NT2/D1 (cell line): Measurements from ENCODE around the gene PCNX4.

Experiments
- DNase-seq: peaks from one replicate; pipeline ENCODE4 v3.0.0-alpha.2; 2011; ENCODE audit warnings: low read depth, low spot score
- H3K27me3 ChIP-seq: 2 replicates; pipeline ENCODE4 v1.6.0; 2011; ENCODE audit warnings: mild to moderate bottlenecking; ENCODE audit not compliant: insufficient read length, insufficient read depth
- H3K36me3 ChIP-seq: 2 replicates; pipeline ENCODE4 v1.6.1; 2011; ENCODE audit warnings: mild to moderate bottlenecking, low read length, mixed read lengths; ENCODE audit not compliant: insufficient read depth, insufficient read length
- H3K4me1 ChIP-seq: 2 replicates; pipeline ENCODE4 v1.5.1; 2011; ENCODE audit not compliant: insufficient read depth, insufficient read length
- H3K4me3 ChIP-seq: 2 replicates; pipeline ENCODE4 v1.5.1; 2011; ENCODE audit warnings: low read depth; ENCODE audit not compliant: insufficient read length
- H3K9ac ChIP-seq: 2 replicates; pipeline ENCODE4 v1.6.0; 2011; ENCODE audit warnings: low read depth; ENCODE audit not compliant: insufficient read length
- H3K9me3 ChIP-seq: 2 replicates; pipeline ENCODE4 v1.5.1; 2011; ENCODE audit warnings: mild to moderate bottlenecking, low read length; ENCODE audit not compliant: insufficient read depth
- SUZ12 ChIP-seq: IDR thresholded peaks from 2 replicates; pipeline ENCODE4 v1.6.1; 2011; ENCODE audit not compliant: insufficient read length, insufficient read depth; ENCODE audit errors: extremely low read depth
- YY1 ChIP-seq: IDR thresholded peaks from 2 replicates; pipeline ENCODE4 v1.6.1; 2011; ENCODE audit not compliant: insufficient read length, insufficient read depth
- ZNF274 ChIP-seq: IDR thresholded peaks from 2 replicates; pipeline ENCODE4 v1.6.1; 2011; ENCODE audit warnings: mild to moderate bottlenecking, low read depth, low read length

Gene PCNX4

GRCh38 chr14:60079723-60080122, 12.0 kb upstream of the PCNX4 start:
- TF ChIP-seq YY1 (no peak), ZNF274 (no peak), SUZ12 (no peak)
- no peak overlapping the region for H3K4me3 ChIP-seq
- no peaks in the 10 kb centered on the region for H3K27me3 ChIP-seq
- no peaks in the 10 kb centered on the region for H3K4me1 ChIP-seq
- H3K9me3 ChIP-seq: no peaks in the 10 kb centered on the region
- DNase-seq: no peak
- H3K9ac ChIP-seq: no peak overlapping the region
- H3K36me3 ChIP-seq: no peaks in the 10 kb centered on the region

DNA sequence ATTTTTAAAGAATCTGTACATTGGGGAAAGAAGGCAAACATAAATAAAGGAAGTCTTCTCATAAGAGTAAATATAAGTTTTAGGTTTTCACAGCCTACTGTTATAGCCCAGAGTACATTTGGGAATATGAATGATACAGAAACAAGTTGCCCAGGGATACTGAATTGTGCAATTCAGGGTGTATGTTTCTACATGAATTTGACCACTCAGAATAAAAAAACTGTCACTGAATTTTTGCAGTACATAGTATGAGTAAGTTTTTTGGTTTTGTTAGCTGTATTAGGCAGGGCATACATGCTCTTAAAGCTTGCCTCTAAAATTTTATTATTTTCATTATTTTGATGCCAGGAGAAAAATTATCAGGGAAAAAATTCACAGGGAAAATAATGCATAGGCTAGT, 6.6 kb upstream of the PCNX4 start:
- no peak for TF ChIP-seq ZNF274
- TF ChIP-seq SUZ12: no peak
- no peaks in the 10 kb centered on the region for H3K27me3 ChIP-seq
- no peaks in the 10 kb centered on the region for H3K4me1 ChIP-seq
- no peaks in the 10 kb centered on the region for H3K9me3 ChIP-seq
- no peak overlapping the region for H3K4me3 ChIP-seq
- DNase-seq: no peak
- H3K36me3 ChIP-seq: no peaks in the 10 kb centered on the region
- no peak overlapping the region for H3K9ac ChIP-seq

DNA sequence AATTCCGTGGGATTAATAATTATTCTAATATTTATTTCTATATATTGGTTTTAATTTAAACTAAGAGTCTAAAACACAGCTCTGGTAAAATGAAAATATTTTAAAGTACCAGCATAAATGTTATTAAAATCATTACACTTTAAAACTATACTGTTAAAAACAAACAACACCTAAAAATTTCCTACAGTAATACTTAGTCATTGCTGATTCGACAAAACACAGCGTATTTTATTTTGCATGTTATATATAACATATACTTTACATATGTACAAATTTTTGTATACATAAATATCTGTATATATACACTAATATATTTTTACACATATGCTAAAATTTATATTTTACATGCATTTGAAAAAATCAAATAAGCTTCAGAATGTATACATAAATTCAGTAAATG, 6.0 kb upstream of the PCNX4 start:
- Histone ChIP-seq H3K36me3 (no peaks in the 10 kb centered on the region), H3K9me3 (no peaks in the 10 kb centered on the region), H3K4me3 (no peak overlapping the region), H3K9ac (no peak overlapping the region), H3K4me1 (no peaks in the 10 kb centered on the region), H3K27me3 (no peaks in the 10 kb centered on the region)
- TF ChIP-seq YY1 (no peak), ZNF274 (no peak), SUZ12 (no peak)
- no peak for DNase-seq

DNA sequence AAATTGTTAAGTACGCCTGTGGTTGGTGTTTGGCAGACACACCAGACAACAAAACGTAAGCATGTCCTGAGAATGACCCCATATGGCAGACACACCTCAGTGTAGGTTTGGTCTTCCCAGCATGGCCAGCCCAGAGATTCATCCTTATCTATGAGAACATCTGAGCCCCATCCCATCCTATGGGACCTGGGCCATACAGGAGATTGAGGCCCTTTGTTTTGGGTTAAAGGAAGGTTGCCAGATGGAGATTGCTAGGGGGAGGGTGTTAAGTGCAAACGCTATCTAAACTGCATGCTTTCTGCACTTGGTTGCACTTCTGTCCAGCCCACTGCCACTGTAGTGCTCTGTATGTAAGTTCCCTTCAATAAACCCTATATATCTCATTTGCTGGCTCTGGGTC, 4.1 kb upstream of the PCNX4 start:
- Histone ChIP-seq H3K27me3 (no peaks in the 10 kb centered on the region), H3K4me1 (no peaks in the 10 kb centered on the region), H3K9ac (no peak overlapping the region), H3K36me3 (no peaks in the 10 kb centered on the region), H3K4me3 (no peak overlapping the region), H3K9me3 (no peaks in the 10 kb centered on the region)
- TF ChIP-seq SUZ12 (no peak), ZNF274 (no peak), YY1 (no peak)
- no peak for DNase-seq

DNA sequence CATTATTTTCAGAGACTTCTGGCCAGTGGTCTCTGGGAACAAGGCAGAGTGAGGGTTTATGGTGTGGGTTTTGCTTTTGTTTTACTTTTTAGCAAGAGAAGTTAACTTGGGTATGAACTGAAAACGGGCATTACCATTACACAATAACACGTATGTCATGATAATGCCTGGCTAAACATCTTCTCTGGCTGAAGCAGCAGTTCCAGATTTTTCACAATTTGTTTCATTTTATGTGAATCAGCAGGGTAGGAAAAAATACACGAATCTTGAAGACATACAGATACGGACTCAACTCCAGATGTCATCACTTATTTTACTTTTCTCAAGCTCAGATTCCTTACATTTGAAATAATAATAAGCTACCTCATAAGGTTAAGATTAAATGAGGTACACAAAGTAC, 2.5 kb upstream of the PCNX4 start:
- Histone ChIP-seq H3K36me3 (no peaks in the 10 kb centered on the region), H3K4me1 (no peaks in the 10 kb centered on the region), H3K27me3 (no peaks in the 10 kb centered on the region), H3K9ac (no peak overlapping the region), H3K9me3 (no peaks in the 10 kb centered on the region), H3K4me3 (no peak overlapping the region)
- TF ChIP-seq ZNF274 (no peak), YY1 (no peak), SUZ12 (no peak)
- DNase-seq: no peak

- H3K36me3 ChIP-seq: peaks cover 2% of the 10 kb centered on the region
- no peak for DNase-seq
- TF ChIP-seq SUZ12: no peak
- peak overlapping the region; percentile 88 for H3K9ac ChIP-seq
- peak overlapping the region; percentile 90 for H3K4me3 ChIP-seq
- H3K4me1 ChIP-seq: no peaks in the 10 kb centered on the region
- no peaks in the 10 kb centered on the region for H3K9me3 ChIP-seq
- H3K27me3 ChIP-seq: no peaks in the 10 kb centered on the region
Measured at GRCh38 chr14:60090864-60091519, 731 bp upstream of the PCNX4 start.

- no peaks in the 10 kb centered on the region for H3K9me3 ChIP-seq
- TF ChIP-seq SUZ12: no peak
- no peak for TF ChIP-seq YY1
- no peak for TF ChIP-seq ZNF274
- H3K27me3 ChIP-seq: no peaks in the 10 kb centered on the region
- H3K9ac ChIP-seq: peak overlapping the region; percentile 88
- no peaks in the 10 kb centered on the region for H3K4me1 ChIP-seq
- no peak for DNase-seq
- peaks cover 15% of the 10 kb centered on the region for H3K36me3 ChIP-seq
- peak overlapping the region; percentile 90 for H3K4me3 ChIP-seq
Measured at GRCh38 chr14:60092526-60092920, 800 bp downstream of the PCNX4 start.

DNA sequence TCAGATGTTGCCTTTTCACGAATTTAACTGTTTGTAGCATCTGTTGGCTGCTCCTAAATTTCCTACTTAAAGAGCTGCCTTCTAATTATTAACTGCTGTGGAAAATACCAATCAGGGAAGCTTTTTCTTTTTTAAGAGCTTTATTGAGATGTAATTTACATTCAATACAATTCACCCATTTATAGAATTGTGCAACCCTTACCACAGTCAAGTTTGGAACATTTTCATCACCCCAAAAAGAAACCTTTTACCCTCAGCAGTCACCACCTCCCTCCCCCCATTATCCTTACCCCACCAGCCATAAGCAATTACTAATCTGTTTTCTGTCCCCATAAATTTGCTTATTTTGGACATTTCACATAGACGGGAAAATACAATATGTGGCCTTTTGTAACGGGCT, 1.4 kb downstream of the PCNX4 start:
- DNase-seq: no peak
- Histone ChIP-seq H3K9me3 (no peaks in the 10 kb centered on the region; the same call in 1 of the 2 replicates), H3K9ac (peak overlapping the region; percentile 88), H3K36me3 (peaks cover 21% of the 10 kb centered on the region), H3K4me1 (no peaks in the 10 kb centered on the region), H3K27me3 (no peaks in the 10 kb centered on the region), H3K4me3 (peak overlapping the region; percentile 90)
- TF ChIP-seq YY1 (no peak), ZNF274 (no peak), SUZ12 (no peak)
